CMK (cell line): ENCODE results near the gene SCNN1B.
"Not testable (repeated sequence)": the region's sequence is repeated elsewhere in the genome, so short reads cannot be mapped to it uniquely, and the experiment has no call there.

Experiments
- DNase-seq: peaks from one replicate; pipeline ENCODE4 v3.0.0-alpha.2; 2010; ENCODE audit warnings: low read depth

SCNN1B gene

DNA sequence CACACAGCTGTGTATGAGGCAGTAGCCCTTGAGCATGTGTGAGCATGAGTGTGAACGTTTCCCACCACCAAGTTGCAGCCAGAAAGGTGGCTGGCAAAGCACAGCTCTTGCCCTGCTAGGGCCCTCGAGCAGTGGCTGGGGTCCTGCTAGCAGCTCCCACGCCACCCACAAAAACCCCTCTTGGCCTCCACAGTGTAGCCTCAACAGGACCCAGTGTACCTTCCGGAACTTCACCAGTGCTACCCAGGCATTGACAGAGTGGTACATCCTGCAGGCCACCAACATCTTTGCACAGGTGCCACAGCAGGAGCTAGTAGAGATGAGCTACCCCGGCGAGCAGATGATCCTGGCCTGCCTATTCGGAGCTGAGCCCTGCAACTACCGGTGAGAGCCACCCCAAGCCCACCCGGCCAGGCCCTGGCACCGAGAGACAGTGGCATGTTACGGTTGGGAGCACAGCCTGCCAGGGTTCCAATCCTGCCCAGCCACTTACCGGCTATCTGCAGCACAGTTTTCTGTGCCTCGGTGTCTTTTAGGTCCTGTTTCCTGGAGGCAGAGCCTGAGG lies 53.1 kb downstream of the SCNN1B start:
- DNase-seq = no peak

DNA sequence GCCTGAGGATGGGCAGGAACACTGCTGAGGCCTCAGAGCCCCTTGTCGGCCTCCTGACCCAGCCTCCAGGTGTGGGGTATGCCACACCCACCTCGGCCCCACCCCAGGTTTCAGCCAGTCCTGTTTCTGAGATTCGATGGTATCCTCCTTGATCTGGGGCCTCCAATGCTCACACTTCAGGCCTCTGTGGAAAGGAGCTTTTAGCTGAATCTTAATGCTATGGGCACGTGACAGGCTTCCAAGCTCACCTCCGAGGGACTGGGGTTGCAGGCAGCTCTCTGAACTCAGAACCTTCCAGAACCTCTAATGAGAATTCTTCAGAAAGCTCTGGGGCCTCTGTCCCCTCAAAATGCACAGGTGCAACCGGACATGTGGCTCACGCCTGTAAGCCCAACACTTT lies 54.8 kb downstream of the SCNN1B start:
- no peak for DNase-seq

DNA sequence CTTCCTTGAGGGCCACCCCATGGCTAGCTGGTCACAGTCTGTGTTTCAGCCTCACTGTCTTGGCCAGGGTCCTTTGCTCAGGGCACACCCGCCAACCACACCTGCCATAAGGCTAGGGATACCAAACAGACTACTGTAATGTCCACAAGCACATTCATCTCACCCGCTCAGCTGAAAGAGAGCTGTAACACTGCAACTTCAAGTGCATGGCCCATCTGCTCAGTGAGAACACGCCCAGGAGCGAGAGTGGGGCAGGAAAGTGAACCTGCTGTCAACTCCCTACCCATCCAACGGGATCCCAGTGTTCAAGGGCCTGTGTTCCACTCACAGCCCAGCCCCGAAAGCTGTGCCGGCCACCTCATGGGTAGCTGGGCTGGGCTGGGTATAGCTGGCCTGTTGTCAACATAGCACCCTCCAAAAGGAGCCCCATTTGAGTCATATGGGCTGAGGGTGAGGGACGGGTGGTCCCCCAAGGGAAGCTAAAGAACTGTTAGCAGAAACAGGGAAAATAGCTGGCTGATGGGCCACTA lies 55.7 kb downstream of the SCNN1B start:
- no peak for DNase-seq

DNA sequence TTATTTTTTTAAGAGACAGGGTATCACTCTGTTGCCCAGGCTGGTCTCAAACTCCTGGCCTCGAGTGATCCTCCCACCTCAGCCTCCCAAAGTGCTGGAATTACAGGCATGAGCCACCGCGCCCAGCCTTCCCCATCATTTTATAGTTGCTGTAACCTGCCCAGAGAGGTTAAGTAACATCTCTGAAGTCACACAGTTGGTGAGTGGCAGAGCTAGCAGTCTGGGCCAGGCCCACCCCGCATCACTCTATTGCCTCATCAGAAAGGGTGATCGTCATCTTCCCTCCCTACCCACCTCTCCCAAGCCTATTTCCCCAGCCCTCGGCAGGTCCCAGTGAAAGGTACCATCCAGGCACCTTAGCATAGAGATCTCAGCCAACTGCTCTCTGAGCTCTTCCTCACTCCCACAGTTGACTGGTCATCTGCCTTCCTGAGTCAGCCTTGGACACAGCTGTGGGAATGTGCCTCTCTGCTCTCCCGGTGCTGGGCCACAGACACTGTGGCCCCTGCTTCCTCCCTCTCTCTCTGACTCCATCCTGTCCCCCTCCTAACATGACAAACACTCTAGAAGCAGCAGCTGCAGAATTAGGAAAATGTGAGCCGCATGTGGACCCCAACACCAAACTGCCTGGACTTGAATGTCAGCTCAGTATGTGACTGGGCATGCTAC lies 57.1 kb downstream of the SCNN1B start:
- no peak for DNase-seq

DNA sequence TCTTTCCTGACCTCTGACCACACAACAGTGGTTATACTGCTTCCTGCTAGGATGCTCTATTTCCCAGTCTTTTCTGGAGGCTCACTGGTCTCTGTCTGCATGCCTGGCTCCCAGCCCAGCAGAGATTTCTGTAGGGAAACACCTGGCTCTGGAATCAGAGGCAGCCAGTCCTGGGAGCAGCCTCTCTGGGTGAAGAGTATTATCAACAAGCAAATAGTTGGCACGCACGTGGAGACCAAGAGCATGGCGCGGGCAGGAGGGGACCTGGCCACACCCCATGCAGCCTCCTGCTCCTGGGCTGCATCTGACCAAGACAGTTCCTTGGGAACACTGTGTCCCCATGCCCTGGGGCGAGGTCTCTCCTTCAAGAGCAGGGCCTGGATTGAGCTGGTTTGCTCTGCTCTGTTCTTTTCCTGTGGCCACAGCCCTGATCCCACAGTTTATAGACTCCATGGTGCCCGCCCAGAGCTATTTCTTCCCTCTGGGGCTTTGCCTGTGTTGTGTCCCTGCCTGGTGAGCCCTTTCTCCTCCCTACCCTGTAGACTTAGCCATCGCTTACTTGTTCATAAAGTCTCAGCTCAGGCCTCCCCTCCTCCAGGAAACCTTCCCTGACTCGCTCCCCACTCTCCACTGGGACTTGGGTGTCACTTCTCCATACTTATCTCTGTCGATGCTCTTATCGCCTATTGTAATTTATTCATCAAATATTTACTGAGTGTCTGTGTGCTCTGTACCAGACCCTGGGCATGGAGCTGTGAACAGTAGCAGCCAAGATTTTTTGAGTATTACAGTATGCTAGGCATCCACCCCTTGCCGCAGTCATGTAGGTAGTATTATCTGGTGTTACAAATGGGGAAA lies 60.6 kb downstream of the SCNN1B start:
- DNase-seq = no peak

DNA sequence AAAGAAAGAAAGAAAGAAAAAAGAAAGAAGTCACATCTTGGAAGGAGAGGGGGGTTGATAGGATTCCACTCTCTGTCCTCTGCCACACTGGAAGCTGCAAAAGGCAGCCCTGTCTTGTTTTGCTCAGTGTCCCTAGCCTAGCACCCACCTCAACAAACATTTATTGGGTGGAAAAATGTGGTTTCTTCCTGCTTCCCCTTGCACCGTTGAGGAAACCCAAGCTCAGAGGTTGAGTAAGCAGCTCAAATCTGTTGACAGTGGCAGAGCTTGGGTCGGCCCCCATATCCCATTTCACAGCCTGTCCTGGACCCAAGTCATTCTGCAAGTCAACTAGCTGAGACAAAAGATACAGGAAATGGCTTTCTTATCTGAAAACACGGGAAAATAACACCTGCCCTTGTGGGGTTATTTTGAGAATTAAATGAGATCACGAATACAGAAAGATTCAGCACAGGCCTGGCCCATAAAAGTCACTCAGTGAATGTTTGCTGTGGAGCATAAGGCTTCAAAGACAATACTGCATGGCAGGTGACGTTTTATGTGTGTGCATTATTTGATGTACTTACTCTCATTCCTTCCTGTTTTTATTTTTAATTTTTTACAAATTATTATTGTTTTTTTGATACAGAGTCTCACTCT lies 63.6 kb downstream of the SCNN1B start:
- no peak for DNase-seq

DNA sequence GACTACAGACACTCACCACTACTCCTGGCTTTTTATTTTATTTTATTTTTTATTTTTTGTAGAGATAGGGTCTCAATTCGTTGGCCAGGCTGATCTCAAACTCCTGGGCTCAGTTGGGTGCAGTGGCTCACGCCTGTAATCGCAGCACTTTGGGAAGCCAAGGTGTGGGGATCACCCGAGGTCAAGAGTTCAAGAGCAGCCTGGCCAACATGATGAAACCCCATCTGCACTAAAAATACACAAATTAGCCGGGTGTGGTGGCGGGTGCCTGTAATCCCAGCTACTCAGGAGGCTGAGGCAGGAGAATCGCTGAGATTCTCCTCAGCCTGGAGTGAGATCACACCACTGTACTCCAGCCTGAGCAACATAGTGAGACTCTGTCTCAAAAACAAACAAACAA lies 64.2 kb downstream of the SCNN1B start:
- not testable (repeated sequence) for DNase-seq

DNA sequence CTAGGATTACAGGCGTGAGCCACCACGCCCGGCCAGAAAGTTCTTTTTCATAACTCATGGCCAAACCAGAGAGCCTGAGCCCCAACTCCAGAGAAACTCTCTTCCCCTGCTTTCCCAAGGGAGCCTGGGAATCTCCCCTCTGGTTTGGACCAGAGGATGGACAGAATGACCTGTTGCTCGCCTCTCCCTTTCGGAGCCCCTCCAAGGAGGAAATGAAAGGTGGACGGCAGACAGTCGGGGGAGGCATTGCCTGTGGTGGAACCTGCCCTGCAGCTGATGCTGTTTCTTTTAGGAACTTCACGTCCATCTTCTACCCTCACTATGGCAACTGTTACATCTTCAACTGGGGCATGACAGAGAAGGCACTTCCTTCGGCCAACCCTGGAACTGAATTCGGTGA lies 65.5 kb downstream of the SCNN1B start:
- no peak for DNase-seq

DNA sequence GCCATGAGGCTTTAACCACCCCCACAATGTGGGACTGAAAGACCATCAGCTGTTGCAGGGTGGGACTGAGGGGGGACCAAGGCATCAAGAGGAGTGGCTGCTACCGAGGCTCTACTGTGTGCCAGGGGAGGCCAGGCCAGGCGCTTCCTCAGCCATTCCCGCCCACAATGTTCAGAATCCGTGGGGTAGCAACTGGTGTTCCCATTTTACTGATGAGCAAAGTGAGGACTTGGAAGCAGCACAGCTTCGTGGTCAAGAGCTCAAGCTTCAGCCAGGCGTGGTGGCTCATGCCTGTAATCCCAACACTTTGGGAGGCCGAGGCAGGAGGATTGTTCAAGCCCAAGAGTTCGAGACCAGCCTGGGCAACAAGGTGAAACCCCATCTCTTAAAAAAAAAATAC lies 65.9 kb downstream of the SCNN1B start:
- DNase-seq = no peak

DNA sequence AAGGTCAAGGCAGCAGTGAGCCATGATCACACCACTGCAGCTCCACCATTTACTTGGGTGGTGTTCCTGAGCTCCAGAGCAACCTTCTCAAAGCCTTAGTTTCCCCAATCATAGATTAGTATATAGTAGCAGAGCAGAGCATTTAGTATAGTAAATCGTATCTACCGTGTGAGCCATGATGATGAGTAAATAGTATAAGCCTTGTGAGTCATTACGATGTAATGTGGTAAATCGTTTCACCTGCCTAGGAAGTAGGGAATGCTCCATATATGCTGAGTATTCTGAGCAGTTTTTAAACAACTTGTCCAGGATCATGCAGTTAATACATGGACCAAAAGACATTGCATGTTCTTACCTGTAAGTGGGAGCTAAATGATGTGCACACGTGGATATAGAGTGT lies 66.4 kb downstream of the SCNN1B start:
- DNase-seq = no peak

DNA sequence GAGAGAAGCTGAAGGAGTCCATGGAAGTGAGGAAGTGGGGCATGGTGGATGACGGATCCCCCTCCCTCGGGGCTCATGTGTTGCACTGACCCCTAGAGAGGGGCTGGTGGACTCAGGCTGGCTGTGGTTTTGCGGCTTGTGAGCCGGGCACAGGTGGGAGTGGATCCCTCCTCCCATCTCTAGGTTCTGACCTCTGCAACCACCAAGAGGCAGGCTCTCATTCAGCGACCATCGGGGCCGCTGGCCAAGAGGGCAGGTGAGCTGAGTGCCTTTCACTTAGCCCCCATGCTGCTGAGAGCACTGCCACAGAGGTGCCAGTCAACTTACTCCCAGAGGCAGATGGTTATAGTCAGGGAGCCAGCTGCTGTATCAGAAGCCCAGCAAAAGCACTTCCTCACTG lies 67.3 kb downstream of the SCNN1B start:
- no peak for DNase-seq

DNA sequence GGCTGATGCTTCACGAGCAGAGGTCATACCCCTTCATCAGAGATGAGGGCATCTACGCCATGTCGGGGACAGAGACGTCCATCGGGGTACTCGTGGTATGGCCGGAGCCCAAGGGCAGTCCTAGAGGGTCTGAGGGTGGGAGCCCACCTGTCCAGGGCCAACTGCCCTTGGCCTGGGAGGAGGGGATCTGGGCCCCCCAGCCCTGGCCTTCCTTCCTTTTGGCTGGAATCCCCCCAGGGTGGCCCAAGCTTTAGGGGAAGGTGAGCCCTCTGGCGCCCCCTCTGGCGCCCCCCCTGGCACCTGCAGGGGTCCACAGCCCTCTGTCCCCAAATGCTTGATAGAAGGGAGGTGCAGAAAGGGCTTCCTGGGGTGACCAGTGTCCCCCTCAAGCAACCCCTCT lies 69.3 kb downstream of the SCNN1B start:
- DNase-seq = no peak

DNA sequence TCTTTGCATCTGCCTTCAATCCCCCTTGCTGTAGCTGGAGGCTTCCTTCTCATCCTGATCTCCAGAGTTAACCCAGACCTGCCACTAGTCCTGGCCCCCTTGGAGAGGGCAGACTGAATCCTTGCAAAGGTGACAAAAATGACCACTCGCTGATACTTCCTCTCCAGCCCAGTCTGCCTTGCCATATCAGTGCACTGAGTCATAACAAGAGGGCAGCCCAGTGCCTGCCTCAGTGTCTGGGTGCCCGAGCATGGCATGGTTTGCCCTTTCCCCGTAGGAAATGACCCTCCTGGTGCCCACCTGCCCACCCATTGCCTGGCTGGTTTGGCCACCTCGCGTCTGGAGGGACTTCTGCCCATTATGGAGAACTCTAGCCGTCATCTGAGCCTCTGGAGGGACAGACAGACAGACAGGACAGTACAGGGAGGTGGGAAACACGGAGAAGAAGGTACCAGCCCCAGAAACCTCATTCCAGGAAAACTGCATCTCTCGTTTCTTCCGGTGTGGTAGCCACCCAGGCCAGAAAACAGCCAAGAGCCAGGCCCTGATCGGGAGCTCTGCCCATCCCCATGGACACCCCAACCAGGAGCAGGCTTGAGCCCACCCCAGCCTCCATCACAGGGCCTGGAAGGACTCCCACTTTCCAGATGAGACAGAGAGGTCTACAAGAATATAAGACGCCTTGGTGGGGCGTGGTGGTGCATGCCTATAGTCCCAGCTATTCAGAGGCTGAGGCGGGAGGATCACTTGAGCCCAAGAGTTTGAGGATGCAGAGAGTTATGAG lies 71.5 kb downstream of the SCNN1B start:
- no peak for DNase-seq

DNA sequence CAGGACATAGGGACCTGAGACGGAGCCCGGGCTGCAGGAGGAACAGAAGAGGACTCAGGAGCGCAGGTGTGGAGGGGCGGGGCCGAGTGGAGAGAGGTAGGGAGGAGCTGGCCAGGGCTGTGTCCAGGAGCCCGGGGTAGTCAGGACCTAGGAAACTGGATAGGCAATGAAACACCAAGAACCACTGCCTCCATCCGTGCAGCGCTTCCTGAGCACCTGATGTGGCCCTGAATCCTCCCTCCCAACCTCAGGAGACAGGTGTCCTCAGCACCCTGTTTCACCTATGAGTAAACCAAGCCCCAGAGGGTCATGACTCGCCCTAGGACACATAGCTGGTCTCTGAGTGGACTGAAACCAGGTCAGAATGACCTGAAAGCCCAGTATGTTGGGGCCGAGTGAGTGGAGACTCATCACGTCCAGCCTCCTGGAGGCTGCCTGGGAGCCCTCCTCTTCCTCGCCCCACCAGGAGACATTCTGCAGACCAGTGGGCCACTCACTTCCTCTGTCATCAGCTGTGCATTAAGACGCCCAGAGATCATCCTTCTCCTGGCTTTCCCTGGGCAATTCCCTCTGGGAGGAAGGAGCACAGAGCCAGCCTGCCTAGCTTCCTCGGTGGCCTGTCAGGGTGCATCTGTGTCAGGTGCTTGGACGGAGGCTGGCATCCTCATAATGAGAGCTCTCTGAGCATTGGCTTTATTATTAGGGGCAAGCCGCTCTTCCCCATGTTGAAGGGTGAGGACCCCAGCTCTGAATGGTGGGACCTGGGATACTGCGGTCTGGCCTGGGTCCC lies 72.8 kb downstream of the SCNN1B start:
- DNase-seq = no peak

DNA sequence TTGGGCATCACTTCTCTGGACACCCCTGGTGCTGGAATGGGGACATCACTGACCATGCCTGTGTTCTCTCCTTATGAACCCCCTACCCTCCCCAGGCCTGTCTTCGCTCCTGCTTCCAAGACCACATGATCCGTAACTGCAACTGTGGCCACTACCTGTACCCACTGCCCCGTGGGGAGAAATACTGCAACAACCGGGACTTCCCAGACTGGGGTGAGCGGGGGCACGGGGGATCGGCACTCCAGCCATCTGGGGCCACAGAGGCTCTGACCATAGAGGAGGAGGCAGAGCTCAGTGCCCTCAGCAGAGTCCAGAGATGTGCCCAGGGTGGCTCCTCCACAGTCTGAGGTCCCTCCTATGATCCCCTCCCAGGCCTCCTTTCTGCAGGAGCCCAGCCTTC lies 73.5 kb downstream of the SCNN1B start:
- no peak for DNase-seq

DNA sequence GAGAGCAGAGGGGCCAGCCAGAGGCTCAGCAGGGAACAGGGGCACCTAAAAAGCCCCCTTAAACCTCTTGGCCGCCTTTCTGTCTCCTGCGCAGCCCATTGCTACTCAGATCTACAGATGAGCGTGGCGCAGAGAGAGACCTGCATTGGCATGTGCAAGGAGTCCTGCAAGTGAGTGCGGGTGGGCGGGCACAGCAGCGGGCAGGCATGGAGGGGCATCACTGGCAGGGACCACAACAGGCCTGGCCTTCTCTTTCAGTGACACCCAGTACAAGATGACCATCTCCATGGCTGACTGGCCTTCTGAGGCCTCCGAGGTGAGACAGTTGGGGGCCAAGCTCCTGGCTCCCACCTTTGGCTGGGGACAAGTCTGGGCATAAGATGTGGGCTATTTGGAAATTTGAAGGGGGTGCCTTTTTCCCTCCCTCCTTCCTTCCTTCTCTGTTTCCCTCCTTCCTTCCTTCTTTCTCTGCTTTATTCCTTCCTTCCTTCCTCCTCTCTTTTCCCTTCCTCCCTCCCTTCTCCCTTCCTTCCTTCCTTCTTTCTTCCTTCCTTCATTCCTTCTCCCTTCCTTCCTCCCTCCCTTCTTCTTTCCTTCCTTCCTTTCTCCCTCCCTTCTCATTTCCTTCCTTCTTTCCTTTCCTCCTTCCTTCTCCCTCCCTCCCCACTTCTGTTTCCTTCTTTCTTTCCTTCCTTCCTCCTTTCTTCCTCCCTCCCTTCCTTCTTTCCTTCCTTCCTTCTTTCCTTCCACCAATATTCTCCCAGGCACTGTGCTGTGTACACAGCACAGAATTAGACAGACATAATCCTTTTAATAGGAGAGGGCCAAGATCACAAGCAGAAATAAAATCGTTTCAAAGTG lies 75.2 kb downstream of the SCNN1B start:
- DNase-seq = no peak

DNA sequence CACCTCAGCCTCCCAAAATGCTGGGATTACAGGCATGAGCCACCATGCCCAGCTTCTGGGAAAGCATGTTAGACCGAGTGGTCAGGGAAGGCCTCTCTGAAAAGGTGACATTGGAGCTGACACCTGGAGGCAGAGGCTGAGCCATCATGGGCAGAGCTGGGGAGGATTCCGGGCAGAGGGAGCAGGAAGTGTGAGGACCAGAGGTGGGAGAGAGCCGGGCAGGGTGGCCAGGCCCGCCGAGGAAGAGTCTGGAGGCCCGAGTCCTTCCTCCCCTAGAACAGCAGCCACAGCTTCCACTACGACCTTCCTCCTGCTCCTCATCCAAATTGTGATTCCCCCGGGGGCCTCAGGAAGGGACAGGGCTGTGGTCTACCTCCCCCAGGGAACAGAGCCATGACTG lies 76.2 kb downstream of the SCNN1B start:
- no peak for DNase-seq

DNA sequence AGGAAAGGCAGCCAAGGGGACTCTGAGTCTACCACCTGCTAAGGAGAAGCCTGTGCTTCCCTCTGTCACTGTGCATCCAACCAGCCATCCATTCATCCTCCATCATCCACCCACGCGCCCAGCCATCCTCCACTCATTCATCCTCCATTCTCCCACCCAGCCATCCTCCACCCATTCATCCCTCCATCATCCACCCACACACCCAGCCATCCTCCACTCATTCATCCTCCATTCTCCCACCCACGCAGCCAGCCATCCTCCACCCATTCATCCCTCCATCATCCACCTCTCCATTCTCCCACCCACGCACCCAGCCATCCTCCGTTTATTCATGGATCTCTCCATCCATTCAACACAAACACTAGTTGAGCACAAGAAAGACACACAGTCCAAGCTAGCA lies 76.8 kb downstream of the SCNN1B start:
- no peak for DNase-seq

DNA sequence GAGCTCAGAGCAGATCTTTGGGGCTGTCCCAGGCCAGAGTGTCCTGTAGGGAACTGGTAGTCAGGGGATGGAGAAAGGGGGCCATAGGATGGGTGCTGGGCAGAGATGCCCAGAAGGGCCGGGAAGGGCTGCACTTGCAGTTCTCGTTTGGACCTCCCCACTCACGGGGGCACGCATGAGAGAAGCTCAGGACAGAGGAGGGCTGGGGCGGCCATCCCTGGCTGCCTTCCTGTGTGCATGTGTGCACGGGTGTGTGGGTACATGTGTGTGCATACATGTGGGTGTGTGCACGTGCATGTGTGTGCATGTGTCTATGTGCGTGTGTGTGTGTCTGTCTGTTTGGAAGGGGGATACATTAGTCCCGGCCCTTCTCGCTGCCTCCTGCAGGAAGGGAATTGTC lies 77.6 kb downstream of the SCNN1B start:
- no peak for DNase-seq

DNA sequence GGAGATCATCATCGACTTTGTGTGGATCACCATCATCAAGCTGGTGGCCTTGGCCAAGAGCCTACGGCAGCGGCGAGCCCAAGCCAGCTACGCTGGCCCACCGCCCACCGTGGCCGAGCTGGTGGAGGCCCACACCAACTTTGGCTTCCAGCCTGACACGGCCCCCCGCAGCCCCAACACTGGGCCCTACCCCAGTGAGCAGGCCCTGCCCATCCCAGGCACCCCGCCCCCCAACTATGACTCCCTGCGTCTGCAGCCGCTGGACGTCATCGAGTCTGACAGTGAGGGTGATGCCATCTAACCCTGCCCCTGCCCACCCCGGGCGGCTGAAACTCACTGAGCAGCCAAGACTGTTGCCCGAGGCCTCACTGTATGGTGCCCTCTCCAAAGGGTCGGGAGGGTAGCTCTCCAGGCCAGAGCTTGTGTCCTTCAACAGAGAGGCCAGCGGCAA lies 78.4 kb downstream of the SCNN1B start:
- DNase-seq = no peak
